Liver (tissue), 9 donors: ENCODE measurements around the gene SRSF3. TPM values are rescaled to one million over a fixed set of nuclear protein-coding genes. Genes with fewer than 3 reads are reported as not detected.

Experiments used
- DNase-seq: peaks from one replicate; pipeline ENCODE4 v3.0.0-alpha.2; 2017; ENCODE audit warnings: low spot score
- H3K27ac ChIP-seq, 2 donors: one replicate each; pipeline ENCODE4 v1.7.0; 2013; ENCODE audit warnings: inconsistent platforms in 2 of 2, low read length in 2 of 2, control low read depth in 1 of 2, low read depth in 1 of 2, mild to moderate bottlenecking in 1 of 2
- H3K27me3 ChIP-seq, 4 donors: one replicate each; pipeline versions ENCODE4 v1.6.1 to v1.7.0; 2013; ENCODE audit warnings: low read length in 3 of 4, inconsistent platforms in 1 of 4, mild to moderate bottlenecking in 1 of 4, moderate library complexity in 1 of 4; ENCODE audit not compliant: control insufficient read depth in 4 of 4, insufficient read depth in 4 of 4
- H3K36me3 ChIP-seq, 4 donors: one replicate each; pipeline versions ENCODE4 v1.6.1 to v1.7.0; 2013; ENCODE audit warnings: low read length in 3 of 4, mild to moderate bottlenecking in 3 of 4, low read depth in 1 of 4, moderate library complexity in 1 of 4; ENCODE audit not compliant: control insufficient read depth in 4 of 4, insufficient read depth in 3 of 4
- H3K4me1 ChIP-seq, 4 donors: one replicate each; pipeline versions ENCODE4 v1.6.1 to v1.7.0; 2013; ENCODE audit warnings: low read length in 3 of 4, mild to moderate bottlenecking in 3 of 4, moderate library complexity in 1 of 4; ENCODE audit not compliant: control insufficient read depth in 4 of 4, insufficient read depth in 4 of 4
- H3K4me3 ChIP-seq, 3 donors: one replicate each; pipeline versions ENCODE4 v1.6.1 to v1.7.0; 2013; ENCODE audit warnings: low read length in 3 of 3, control low read depth in 1 of 3, low read depth in 1 of 3, mild to moderate bottlenecking in 1 of 3
- H3K9ac ChIP-seq, 2 donors: one replicate each; pipeline ENCODE4 v1.7.0; 2013; ENCODE audit warnings: low read length in 2 of 2, mild to moderate bottlenecking in 2 of 2, moderate library complexity in 2 of 2, control low read depth in 1 of 2, low read depth in 1 of 2
- H3K9me3 ChIP-seq, 4 donors: one replicate each; pipeline versions ENCODE4 v1.6.1 to v1.7.0; 2013; ENCODE audit warnings: low read length in 3 of 4; ENCODE audit not compliant: control insufficient read depth in 4 of 4
- CTCF ChIP-seq: fragments of 150-350 bp; IDR thresholded peaks from 2 replicates; pipeline ENCODE4 v1.5.1; 2017; ENCODE audit warnings: improper control_type of control experiment, low read depth, low read length; ENCODE audit not compliant: missing input control
- EGR1 ChIP-seq, 2 donors: IDR thresholded peaks; 2 replicates each; pipeline ENCODE4 v1.6.1; 2016 to 2018; ENCODE audit warnings: antibody characterized with exemption in 2 of 2, low read depth in 2 of 2
- FOXA1 ChIP-seq: IDR thresholded peaks from 2 replicates; pipeline ENCODE4 v1.6.1; 2016; ENCODE audit warnings: antibody characterized with exemption
- FOXA2 ChIP-seq: IDR thresholded peaks from 2 replicates; pipeline ENCODE4 v1.6.1; 2016; ENCODE audit warnings: antibody characterized with exemption
- GABPA ChIP-seq, 2 donors: IDR thresholded peaks in 1 of 2; conservative IDR thresholded peaks in 1 of 2; 2 replicates each; pipeline ENCODE4 v1.6.1; 2016; ENCODE audit warnings: antibody characterized with exemption in 2 of 2, mild to moderate bottlenecking in 1 of 2, moderate library complexity in 1 of 2
- HNF4A ChIP-seq, 2 donors: conservative IDR thresholded peaks; 2 replicates each; pipeline ENCODE4 v1.6.1; 2016; ENCODE audit warnings: antibody characterized with exemption in 2 of 2, mild to moderate bottlenecking in 2 of 2
- HNF4G ChIP-seq: IDR thresholded peaks from 2 replicates; pipeline ENCODE4 v1.6.1; 2016; ENCODE audit warnings: antibody characterized with exemption
- JUND ChIP-seq, 2 donors: IDR thresholded peaks; 2 replicates each; pipeline ENCODE4 v1.6.1; 2016; ENCODE audit warnings: antibody characterized with exemption in 2 of 2
- NR2F2 ChIP-seq: IDR thresholded peaks from 2 replicates; pipeline ENCODE4 v1.6.1; 2016; ENCODE audit warnings: antibody characterized with exemption
- RAD21 ChIP-seq, 2 donors: IDR thresholded peaks; 2 replicates each; pipeline ENCODE4 v1.6.1; 2016; ENCODE audit warnings: antibody characterized with exemption in 2 of 2, mild to moderate bottlenecking in 2 of 2
- REST ChIP-seq: IDR thresholded peaks from 2 replicates; pipeline ENCODE4 v1.6.1; 2016; ENCODE audit warnings: antibody characterized with exemption, mild to moderate bottlenecking
- RXRA ChIP-seq, 2 donors: IDR thresholded peaks; 2 replicates each; pipeline ENCODE4 v1.6.1; 2017 to 2018; ENCODE audit warnings: antibody characterized with exemption in 2 of 2, mild to moderate bottlenecking in 1 of 2
- SP1 ChIP-seq: IDR thresholded peaks from 2 replicates; pipeline ENCODE4 v1.6.1; 2018; ENCODE audit warnings: antibody characterized with exemption, mild to moderate bottlenecking
- TAF1 ChIP-seq: conservative IDR thresholded peaks from 2 replicates; pipeline ENCODE4 v1.6.1; 2016; ENCODE audit warnings: antibody characterized with exemption, mild to moderate bottlenecking
- YY1 ChIP-seq: IDR thresholded peaks from 2 replicates; pipeline ENCODE4 v1.6.1; 2016; ENCODE audit warnings: antibody characterized with exemption, mild to moderate bottlenecking
- ZBTB33 ChIP-seq: IDR thresholded peaks from 2 replicates; pipeline ENCODE4 v1.6.1; 2016; ENCODE audit warnings: antibody characterized with exemption
- WGBS: extraction: QIAGEN DNeasy Blood & Tissue Kit; methylation state at CpG from one replicate; pipeline ENCODE4 v1.1.7; 2013; 5-methylcytosine and 5-hydroxymethylcytosine counted together
- polyA plus RNA-seq, 2 donors: library from polyadenylated mRNA; stranded (reverse) in 1 of 2; unstranded in 1 of 2; fragments of 200-250 nt in 1 of 2; fragments of >200 nt in 1 of 2; fragmentation: Nextera tagmentation in 1 of 2; extraction: Ambion mirVana in 1 of 2; gene quantifications; one replicate each; pipeline versions ENCODE4 v1.2.1 to v1.2.3, GENCODE V29; 2013 to 2015
- total RNA-seq, 2 donors: library from RNA; depleted of rRNA; stranded (reverse); fragments of >200 nt; gene quantifications; one replicate each; pipeline ENCODE4 v1.2.3, GENCODE V29; 2014
- TF ChIP-seq, protein P1 (sequence below): IDR thresholded peaks from 2 replicates; pipeline ENCODE4 v1.6.1; 2016; ENCODE audit warnings: antibody characterized with exemption
- TF ChIP-seq, protein P2 (sequence below): IDR thresholded peaks from 2 replicates; pipeline ENCODE4 v1.6.1; 2016; ENCODE audit warnings: antibody characterized with exemption
- donor health status: healthy.
- donor health status: healthy.
- donor health status: healthy.
- donor health status: healthy.
- donor health status: healthy.

SRSF3 gene
- 100 to 1,000 TPM in 1 of 2 donors, 10 to 100 TPM in 1; 62.8 to 101 TPM for total RNA-seq
- polyA plus RNA-seq, result 100 to 1,000 TPM; 101 to 103 TPM

- H3K9ac ChIP-seq, result peak within 1 kb of the TSS; percentile 99 to 100
- WGBS, result under 1% methylated on average over 58 of the region's 58 CpGs
- peaks cover 5 to 16% (median 11%) of the 10 kb centered on the region in 4 donors for H3K36me3 ChIP-seq
- peak; percentile 95 for DNase-seq
- H3K27ac ChIP-seq, result peak within 1 kb of the TSS; percentile 92 to 98
- H3K4me3 ChIP-seq, result peak within 1 kb of the TSS; percentile 80 to 92 (median 83)
- peaks cover 5 to 36% (median 31%) of the 10 kb centered on the region in 4 donors for H3K4me1 ChIP-seq
- TF ChIP-seq FOXA2 (no peak), FOXA1 (no peak), ZBTB33 (peak; percentile 50), JUND (IDR thresholded peaks at IDR 0.05) (peak in 1 of 2 donors; percentile 8), YY1 (peak; percentile 99), SP1 (peak; percentile 81), TAF1 (peak; percentile 99), HNF4A (conservative IDR thresholded peaks at IDR 0.05) (no peak), GABPA (IDR thresholded peaks at IDR 0.05 in 1 of 2, conservative IDR thresholded peaks at IDR 0.05 in 1 of 2) (no peak), CTCF (peak; percentile 53), NR2F2 (peak; percentile 7), REST (peak; percentile 96), RAD21 (IDR thresholded peaks at IDR 0.05) (peak; percentile 42 to 53), RXRA (IDR thresholded peaks at IDR 0.05) (peak; percentile 83), EGR1 (IDR thresholded peaks at IDR 0.05; ENCODE audit: low read depth in 2 of 2) (no peak), HNF4G (no peak)
- TF ChIP-seq, protein P1, sequence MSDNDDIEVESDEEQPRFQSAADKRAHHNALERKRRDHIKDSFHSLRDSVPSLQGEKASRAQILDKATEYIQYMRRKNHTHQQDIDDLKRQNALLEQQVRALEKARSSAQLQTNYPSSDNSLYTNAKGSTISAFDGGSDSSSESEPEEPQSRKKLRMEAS, result no peak
- TF ChIP-seq, protein P2, sequence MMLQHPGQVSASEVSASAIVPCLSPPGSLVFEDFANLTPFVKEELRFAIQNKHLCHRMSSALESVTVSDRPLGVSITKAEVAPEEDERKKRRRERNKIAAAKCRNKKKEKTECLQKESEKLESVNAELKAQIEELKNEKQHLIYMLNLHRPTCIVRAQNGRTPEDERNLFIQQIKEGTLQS, result peak; percentile 11
- H3K9me3 ChIP-seq, result no peaks in the 10 kb centered on the region
- no peaks in the 10 kb centered on the region for H3K27me3 ChIP-seq
Observed at GRCh38 chr6:36594029-36594815, at the start of gene SRSF3. Gene SRSF3, plus strand, starts transcription at chr6:36594362. Its CDS starts 2,401 bp downstream, at chr6:36596763.
